NT2/D1 (cell line): ENCODE results near the gene HDAC10.

Experiments
- SUZ12 ChIP-seq: IDR thresholded peaks from 2 replicates; pipeline ENCODE4 v1.6.1; 2011; ENCODE audit not compliant: insufficient read length, insufficient read depth; ENCODE audit errors: extremely low read depth
- YY1 ChIP-seq: IDR thresholded peaks from 2 replicates; pipeline ENCODE4 v1.6.1; 2011; ENCODE audit not compliant: insufficient read length, insufficient read depth
- ZNF274 ChIP-seq: IDR thresholded peaks from 2 replicates; pipeline ENCODE4 v1.6.1; 2011; ENCODE audit warnings: mild to moderate bottlenecking, low read depth, low read length

DNA sequence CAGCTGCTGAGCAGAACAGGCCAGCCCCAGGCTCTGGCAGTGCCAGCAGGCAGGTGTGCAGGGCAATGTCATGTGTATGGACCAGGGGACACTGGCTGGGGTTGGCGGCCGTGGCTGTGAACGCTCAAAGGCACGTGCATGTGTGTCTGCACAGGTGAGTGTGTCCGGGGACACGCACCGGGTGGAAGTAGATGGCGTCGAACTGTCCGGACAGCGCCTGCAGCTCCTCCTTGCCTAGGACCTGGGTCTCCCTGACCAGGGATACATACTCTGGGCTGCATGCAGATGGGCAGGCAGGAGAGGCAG is 863 bp downstream of the HDAC10 start:
- TF ChIP-seq ZNF274 (no peak), SUZ12 (no peak), YY1 (no peak)
